Measurements from ENCODE around the gene LARP1B.

Gene LARP1B

DNA sequence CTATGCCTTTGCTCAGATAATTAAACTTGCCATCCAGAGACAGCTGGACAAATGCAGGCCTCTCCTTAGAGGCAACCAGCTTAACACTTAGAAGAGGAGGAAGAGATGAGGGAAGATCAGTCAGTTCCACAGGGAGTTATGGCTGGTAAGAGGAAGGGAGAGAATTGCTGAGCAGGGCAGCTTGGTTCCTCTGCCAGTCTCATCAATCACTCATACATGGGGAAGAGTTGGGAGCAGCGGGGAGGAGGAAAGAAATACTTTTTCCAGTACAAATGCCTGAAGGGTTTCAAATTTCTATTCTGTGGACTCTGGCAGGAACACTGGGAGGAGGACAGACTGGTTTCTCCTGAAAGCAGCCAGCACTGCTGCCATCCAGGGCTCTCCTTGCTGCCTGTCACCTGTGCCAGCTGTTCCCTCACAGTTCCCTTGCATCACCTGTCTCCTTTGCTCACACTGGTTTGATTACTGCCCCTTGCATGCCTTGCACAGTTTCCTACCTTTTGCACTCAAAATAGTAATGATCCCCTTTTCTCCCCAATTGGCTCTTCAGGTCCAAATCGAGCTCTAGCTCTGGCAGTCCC lies 167.0 kb downstream of the LARP1B start:
- in situ Hi-C loops (cut with HindIII; ENCODE audit: low sequenced_read_pairs): no loop called here
- DNase-seq (ENCODE audit: low read depth, low spot score): peak; percentile 47
- TF ChIP-seq, protein P1, sequence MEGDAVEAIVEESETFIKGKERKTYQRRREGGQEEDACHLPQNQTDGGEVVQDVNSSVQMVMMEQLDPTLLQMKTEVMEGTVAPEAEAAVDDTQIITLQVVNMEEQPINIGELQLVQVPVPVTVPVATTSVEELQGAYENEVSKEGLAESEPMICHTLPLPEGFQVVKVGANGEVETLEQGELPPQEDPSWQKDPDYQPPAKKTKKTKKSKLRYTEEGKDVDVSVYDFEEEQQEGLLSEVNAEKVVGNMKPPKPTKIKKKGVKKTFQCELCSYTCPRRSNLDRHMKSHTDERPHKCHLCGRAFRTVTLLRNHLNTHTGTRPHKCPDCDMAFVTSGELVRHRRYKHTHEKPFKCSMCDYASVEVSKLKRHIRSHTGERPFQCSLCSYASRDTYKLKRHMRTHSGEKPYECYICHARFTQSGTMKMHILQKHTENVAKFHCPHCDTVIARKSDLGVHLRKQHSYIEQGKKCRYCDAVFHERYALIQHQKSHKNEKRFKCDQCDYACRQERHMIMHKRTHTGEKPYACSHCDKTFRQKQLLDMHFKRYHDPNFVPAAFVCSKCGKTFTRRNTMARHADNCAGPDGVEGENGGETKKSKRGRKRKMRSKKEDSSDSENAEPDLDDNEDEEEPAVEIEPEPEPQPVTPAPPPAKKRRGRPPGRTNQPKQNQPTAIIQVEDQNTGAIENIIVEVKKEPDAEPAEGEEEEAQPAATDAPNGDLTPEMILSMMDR (IDR thresholded peaks at IDR 0.05; ENCODE audit: low read depth, low read length): no peak
- H3K4me3 ChIP-seq (ENCODE audit: low read depth, low read length): no peak overlapping the region

DNA sequence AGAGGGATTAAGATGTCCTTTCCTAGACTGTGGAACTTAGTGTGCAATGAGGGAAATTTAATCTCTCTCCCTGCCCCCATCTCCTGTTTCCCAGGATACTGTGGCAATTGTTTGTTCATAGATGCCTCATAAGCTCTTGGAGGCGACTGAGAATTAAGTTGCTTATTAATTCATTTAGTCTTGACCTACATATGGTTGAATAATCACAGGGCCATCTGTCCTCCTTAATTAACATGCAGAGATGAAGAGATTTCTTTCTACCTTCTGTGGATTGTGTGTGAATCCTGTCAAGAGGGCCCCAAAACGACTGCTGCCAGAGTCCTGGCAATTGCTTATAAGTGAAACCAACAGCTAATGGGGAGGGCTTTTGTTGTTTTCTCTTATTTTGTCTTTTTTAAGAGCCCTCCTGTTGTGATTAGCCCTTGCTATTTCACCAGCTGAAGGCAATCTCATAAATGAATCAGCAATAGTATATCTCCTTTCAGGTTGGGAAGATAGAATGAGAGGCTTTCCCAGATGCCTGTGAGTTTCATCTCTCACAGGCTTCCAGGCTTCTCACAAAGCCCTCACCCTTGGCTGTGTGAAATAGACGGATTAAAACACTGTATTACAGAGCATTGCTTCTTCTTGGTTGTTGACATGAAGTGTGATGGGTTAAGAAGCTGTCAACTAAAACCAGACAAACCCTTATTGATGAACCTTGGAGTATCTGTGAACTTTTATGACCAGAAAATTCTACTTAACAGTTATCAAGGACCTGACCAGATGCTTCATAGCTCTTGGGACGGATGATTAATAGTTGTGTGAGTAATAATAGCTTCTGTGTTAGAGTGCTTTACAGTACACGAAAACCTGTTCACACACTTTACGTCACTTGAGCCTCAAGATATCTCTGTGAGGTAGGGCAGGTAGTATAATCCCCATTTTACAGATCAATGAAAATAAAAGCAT lies 168.0 kb downstream of the LARP1B start:
- in situ Hi-C loops (cut with HindIII; ENCODE audit: low sequenced_read_pairs): no loop called here
- DNase-seq (ENCODE audit: low read depth, low spot score): peak; percentile 59
- no peak overlapping the region for H3K4me3 ChIP-seq (ENCODE audit: low read depth, low read length)
- TF ChIP-seq, protein P1 (IDR thresholded peaks at IDR 0.05; ENCODE audit: low read depth, low read length): no peak

DNA sequence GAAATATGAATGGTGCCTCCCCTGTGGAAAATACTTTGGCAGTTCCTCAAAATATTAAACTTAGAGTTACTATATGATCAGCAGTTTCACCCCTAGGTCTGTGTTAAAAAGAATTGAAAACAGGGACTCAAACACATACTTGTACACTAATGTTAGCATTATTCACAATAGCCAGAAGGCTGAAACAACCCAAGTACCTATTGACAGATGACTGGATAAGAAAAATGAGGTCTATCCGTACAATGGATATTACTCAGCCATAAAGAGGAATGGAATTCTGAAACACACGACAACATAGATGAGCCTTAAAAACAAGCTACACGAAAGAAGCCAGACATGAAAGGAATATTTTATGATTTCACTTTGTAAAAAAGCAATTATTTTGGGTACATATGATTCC lies 171.6 kb downstream of the LARP1B start:
- no peak for DNase-seq (ENCODE audit: low read depth, low spot score)
- in situ Hi-C loops (cut with HindIII; ENCODE audit: low sequenced_read_pairs): no loop called here
- TF ChIP-seq, protein P1 (IDR thresholded peaks at IDR 0.05; ENCODE audit: low read depth, low read length): no peak

DNA sequence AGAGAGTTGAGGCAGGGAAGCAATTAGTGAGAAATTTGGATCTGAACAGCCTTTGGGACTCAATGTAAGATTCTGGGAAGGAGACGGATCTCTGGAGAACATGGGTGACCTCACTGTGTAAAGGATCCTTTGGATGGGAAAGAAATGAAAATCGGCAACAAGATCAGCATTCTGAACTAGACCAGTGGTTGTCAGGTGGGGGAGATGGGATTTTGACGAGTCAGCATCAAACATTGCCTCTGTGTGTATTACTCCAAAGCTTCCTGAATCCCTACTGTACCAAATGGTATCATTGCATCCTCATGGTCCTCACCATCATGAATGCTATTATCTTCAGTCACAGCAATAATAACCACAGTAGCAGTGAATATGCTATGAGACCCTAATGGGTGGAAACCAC lies 173.7 kb downstream of the LARP1B start:
- no peak for DNase-seq (ENCODE audit: low read depth, low spot score)
- TF ChIP-seq, protein P1 (IDR thresholded peaks at IDR 0.05; ENCODE audit: low read depth, low read length): no peak
- in situ Hi-C loops (cut with HindIII; ENCODE audit: low sequenced_read_pairs): no loop called here
- no peak overlapping the region for H3K4me3 ChIP-seq (ENCODE audit: low read depth, low read length)

More for the DNA sequence above, 171.6 kb downstream of the LARP1B start:
- H3K4me3 ChIP-seq (ENCODE audit: low read depth, low read length): no peak overlapping the region

DNA sequence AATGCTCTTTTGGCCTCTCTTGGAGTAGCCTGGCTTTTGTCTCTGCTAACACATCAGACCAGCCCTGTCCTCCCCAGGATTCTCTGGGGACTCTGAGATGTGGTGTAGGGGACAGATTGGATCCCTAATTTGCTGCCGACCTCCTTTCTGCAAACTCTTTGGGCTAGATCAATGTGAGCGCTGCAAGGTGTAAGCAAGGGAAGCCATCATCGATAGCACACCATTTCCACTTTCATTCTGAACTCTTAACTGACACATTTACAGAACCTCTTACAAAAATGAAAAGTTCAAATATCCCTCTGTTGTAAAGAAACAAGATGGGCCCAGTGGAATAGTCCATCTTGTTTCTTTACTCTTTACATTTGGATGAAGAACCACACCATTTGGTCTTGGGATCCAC lies 179.9 kb downstream of the LARP1B start:
- in situ Hi-C loops (cut with HindIII; ENCODE audit: low sequenced_read_pairs): no loop called here
- no peak for DNase-seq (ENCODE audit: low read depth, low spot score)
- TF ChIP-seq, protein P1 (IDR thresholded peaks at IDR 0.05; ENCODE audit: low read depth, low read length): no peak
- H3K4me3 ChIP-seq (ENCODE audit: low read depth, low read length): no peak overlapping the region

DNA sequence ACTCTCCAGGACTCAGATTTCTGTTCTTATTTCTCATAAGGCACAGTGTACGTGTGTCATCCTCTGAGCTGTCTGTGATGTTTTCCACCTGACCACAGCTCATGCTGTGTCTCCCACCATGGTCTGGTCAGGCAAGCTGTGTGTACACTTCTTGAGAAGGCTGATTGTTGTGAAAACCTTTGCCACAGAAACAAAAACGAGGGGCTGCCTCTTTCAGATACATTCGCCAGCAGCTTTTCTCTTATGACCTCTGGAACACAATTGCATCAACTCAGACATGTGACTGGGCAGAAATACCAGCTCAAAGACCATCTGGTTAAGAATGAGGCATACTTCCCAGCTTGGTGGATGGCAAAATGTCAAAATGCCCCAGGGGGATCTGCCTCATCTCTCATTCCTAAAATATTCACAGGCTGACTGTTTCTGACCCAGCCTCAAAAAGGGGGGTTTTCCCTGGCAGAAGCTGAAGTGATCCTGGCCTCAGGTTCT lies 180.4 kb downstream of the LARP1B start:
- H3K4me3 ChIP-seq (ENCODE audit: low read depth, low read length): no peak overlapping the region
- DNase-seq (ENCODE audit: low read depth, low spot score): peak; percentile 98
- in situ Hi-C loops (cut with HindIII; ENCODE audit: low sequenced_read_pairs): no loop called here
- TF ChIP-seq, protein P1 (IDR thresholded peaks at IDR 0.05; ENCODE audit: low read depth, low read length): no peak

Data from astrocyte of the spinal cord (primary cell).